GM19455 (cell line): ENCODE results near the gene AQP12B.

Source experiments
- ATAC-seq: cut with Tn5 transposase; IDR thresholded peaks from one replicate; pipeline ENCODE4 v1.9.1; 2021; ENCODE audit not compliant: unreplicated experiment

The AQP12B gene

DNA sequence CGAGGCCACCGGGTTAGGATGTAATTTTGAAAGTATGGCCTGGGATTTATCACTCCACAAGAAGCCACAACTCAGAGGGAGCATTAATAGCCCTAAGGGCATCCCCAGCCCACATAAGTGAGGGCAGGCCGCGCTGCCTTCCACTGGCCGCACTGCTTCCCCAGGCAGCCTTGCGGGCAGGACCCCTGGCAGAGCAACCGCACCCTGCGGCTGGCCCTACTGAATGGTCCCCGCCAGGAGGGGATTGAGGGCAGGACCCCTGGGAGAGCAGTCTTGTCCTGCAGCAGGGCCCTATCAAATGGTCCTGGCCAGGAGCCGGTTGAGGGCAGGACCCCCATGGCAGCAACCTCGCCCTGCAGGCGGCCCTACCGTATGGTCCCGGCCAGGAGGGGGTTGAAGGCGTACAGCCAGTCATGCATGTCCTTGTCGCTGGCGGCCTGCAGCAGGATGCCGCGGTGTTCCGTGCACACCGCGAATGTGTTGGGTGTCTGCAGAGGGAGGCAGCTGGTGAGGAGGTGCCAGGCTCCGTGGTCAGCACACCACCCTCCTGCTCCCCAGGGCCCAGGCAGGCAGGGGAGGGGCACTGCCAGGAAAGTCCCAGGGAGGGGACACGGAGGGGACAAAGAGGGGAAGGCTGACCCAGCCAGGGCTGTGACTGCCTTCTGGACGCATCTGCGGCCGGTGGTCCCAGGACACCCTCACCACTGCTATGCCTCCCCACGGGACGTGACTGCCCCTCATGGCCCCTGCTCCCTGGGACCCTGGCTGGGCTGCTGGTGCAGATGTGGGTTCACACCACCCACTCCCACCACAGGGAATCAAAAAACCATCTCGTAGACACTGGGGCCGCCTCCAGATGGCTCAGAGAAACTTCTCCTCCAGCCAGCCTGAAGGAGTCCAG lies 35.2 kb upstream of the AQP12B start:
- no peak for ATAC-seq

DNA sequence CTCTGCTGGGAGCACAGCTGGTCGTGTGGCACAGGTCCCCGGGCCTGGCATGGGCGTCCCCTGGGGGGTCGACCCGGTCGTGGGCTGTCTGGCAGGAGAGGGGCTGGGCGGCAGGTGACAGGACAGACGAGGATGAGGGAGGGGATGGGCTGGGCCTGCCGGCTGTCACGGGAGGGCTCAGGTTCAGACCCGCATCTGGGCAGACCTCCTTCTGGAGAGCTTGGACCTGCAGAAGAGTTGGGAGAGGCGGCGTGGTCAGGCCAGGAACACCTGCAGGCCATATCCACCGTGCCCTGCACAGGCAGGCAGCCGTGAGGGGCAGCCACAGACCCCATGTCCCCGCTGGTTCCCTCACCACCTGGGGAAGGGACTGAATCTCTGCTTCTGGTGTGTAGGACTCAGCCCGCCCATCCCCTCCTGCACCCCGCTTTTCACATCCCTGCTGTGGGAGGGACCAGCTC lies 34.5 kb upstream of the AQP12B start:
- ATAC-seq, result no peak

DNA sequence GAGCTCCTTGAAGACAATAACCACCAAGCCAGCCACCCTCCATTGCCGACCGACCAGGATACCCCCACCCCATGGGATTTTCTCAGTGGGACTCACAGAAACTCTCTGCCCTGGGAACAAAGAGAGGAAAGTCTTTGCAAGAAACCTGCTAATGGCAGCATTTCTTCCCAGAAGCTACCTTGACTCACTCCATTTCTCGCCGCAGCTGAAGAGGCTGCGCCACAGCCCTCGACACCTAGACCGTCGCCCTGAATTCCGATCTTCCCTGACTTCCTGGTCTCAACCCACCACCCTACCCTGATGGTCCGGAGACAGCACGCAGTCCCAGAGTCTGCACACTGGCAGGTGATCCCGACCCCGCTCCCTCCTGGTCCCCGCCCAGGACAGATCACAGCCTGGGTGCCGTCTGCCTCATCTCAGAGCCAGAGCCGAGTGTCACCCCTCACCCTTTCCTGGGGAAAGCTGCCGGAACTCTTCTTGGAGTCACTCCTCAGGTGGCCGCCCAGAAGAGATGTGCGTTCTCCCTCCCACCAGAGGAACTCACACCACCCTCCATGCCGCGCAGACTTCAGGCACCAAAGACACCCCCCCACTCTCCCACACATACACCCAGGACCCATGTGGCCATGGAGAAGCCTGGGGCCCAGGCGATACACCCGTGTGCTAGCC lies 33.6 kb upstream of the AQP12B start:
- ATAC-seq, result no peak

DNA sequence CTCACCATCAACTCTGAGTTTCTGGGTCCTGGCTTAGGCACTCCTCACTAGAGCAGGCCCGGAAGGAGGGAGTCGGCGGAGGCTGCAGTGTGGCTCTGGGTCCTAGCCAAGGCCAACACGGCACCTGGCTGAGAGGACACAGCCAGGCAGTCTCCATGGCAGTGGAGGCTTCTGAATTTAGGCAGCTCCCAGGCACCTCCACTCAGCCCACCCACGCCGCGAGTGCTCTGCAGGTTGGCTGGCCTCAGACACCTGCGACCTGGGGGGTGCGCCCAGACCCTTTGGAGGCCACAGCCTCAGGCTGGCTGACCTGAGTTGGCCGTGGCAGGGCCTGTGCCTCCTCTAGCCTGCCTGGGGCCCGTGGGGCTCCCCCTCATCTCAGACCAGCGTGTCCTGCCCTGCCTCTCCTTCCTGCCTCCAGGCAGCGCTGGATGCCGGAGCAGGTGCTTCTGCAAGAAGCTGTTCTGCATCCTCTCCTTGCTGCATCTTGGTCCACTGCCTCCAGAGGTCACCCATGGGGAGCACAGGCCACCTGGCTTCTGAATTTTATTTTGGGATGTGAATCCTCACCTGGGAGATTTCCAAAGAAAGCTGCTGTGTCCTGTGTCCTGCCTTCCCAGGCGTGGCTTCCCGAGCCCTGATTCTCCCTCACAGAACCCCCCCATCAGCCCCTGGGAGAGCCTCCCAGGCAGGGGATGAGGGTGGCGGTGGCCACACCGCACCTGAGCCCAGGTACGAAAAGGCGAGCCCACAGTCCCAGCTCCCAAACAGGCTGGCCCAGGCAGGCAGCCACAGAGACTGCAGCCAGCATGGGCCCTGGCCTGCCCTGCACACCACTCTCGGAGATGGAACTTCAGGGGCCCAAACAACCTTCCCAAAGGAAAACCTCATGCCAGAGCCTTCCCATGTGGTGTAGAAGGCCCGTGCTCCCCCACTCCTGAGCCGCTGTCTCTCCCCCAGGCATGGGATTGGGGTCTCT lies 32.4 kb upstream of the AQP12B start:
- ATAC-seq, result no peak

DNA sequence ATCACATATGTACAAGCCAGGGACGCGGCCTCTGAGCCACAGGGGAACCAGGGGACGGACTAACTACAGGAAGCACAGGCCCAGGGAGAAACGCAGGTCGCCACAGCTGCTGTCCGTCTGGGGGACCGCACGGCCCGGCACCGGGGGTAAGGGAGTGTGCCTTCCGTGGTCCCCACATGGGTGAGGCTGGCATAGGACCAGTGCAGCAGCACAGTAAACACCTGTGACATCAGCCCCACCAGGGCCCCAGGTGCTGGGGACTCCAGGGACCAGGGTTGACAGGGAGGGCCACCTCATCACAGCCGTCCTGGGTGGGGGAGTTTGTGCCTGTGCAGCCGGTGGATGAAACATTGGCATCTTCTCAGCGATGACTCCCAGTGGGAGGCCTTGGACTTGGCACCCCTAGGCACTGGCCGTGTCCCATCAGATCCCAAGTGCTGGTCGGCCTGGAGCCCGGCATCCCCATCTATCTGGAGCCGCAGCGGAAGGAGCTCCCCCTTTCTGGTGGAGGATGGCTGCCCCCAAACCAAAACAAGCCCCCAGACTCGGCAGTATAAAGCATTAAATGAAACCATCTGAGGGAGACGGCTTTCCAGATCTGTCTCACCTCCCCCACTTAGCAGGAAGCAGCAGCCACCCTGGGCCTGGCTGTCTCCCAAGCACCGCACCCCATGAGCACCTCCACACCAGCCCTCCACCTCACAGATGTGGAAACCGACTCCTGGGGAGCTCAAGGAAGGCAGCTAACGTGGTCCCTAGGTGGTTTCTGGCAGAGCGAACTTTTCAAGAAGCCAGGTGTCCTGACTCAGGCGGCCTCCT lies 31.5 kb upstream of the AQP12B start:
- ATAC-seq, result no peak

DNA sequence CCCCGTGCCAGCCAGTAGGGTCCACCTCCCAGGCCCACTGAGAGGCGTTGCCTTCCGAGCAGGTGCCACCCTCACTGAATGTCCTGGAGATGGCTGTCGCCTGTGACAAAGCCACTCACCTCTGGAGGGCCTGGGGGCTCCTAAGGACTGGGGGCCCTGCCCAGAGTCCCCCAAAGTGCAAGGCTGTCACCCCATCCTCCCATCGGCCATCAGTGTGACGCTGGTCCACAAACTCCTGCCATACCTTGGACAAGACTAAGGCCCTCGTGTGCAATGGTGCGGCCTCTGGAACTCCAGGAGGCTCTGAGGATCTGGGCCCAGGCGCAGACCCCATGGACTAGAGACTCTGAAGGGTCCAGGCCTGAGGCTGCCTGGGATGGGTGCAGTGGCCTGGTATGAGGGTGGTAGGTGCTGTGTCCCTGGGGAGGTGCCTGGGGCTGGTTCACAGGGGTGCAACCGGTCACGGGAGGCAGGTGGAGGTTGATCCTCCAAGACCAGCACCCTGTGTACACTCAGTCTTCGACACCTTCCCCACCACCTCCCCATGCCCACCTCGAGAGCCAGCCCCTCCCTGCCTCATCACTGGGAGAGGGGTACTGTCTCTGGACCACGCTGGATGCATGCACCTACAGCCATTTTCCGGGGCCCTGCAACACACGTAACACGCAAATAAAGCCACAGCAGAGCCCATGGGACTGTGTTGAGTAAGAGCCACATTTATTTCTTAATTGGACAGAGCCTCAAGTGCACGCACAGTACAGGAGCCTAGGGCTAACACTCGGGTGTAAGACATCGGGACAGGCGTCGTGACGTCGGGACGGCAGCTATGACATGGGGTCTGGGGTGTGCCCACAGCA lies 30.6 kb upstream of the AQP12B start:
- ATAC-seq, result no peak

DNA sequence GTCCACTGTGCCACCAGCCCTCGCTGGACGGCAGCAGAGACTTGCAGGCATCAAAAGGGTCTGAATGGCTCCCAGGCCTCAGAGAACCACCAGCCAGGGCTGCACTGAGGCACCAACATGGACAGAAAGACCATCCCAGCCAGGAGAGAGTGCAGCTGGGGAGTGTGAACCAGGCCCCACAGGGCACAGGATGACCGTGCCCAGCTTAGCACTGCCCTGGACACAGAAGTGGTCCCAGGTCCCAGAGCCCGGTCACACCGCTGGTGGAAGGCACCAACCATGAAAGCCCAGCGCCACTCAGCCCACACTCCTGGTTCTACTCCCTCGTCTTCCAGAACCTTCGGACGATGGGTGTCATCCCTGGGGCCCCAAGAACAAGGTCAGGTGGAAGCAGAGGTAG lies 29.4 kb upstream of the AQP12B start:
- no peak for ATAC-seq

DNA sequence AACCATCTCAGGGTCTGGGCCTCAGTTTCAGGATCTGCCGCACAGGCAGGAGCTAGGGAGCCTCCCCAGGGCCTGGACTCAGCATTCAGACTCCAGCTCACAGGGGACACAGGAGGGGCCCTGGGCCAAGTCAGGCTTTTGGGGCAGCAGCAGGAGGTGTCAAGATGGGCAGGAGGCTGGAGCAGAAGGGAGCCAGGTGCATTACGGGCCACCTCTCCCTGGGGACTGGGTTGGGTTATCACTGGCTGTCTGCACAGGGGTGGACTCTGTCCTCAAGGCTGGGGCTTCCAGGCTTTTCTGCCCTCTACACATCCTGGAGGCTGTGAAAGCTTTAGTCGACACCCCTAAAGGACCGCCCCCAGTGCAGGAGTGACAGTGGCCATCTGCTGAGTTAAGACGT lies 29.0 kb upstream of the AQP12B start:
- ATAC-seq, result no peak

DNA sequence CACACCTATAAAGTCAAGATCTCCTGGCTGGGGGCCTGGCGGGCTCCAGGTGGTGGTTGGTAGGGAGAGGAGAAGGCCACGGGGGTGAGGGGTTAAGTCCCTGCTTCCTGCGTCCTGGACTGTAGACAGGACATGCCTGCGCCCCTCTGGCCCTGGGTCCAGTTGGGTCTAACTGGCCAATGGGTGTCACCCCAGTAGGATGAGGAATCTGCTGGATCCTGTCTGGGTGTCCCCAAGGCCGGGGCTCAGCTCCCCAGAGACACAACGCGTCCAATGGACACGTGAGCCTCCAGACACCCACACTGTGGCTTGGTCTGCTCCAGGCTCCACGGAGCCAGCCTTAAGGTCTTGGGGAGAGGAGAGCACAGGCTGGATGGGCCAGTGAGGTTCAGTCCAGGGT lies 28.6 kb upstream of the AQP12B start:
- ATAC-seq, result no peak

DNA sequence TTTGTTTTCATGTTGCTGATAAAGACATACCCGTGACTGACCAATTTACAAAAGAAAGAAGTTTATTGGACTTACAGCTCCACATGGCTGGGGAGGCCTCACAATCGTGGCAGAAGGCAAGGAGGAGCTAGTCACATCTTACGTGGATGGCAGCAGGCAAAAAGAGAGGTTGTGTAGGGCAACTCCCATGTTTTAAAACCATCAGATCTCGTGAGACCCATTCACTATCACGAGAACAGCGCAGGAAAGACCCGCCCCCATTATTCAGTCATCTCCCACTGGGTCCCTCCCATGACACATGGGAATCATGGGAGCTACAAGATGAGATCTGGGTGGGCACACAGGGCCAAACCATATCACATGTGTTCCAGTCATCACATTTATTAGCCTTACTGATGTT lies 25.8 kb upstream of the AQP12B start:
- no peak for ATAC-seq

DNA sequence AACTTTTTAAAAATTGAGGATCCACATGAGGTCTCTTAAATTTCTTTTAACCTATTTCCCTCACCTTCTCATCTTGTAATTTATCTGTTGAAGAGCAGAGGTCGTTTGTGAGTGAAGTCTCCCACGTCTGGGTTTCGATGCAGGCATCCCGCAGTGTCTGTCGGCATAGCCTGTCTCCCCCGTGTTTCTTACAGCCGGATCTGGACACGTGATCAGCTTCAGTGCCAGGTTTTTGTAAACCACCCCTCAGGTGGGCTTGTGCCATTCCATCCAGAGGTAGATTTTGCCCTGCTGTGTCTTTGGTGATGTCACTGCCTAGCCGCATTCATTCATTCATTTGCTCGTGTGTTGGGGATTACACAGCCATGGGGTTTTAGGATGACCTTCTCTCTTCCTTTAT lies 25.1 kb upstream of the AQP12B start:
- ATAC-seq, result no peak

DNA sequence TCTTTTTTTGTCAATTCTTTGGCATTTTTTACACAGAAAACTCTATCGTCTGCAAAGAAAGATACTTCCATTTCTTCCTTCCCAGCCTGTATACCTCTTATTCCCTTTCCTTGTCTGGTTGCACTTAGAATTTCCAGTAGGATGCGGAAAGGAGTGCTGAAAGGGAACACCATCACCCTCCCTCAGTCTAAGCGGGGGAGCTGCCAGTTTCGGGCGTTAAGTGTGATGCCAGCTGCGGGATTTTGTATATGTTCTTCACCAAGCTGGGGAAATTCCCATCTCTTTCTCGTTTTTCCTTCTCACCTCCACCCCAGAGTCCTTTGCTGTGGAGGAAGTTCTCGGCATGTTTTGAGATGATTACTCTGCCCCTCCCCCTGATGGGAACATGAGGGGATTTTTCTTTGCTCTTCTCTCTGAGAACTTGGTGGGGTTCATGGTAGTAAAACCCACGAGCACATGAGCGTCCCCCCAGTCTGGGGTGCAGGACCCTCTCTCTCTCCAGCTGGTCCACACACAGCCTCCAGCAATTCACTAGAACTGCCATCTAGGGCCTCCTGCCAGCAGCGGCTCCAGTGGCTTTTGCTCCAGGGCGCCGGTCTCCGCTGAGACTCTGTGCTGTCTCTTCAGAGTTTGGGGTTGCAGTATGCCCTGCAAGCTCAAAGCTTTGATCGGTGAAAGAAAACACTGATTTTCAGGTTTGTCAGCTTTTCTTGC lies 24.5 kb upstream of the AQP12B start:
- ATAC-seq, result no peak

DNA sequence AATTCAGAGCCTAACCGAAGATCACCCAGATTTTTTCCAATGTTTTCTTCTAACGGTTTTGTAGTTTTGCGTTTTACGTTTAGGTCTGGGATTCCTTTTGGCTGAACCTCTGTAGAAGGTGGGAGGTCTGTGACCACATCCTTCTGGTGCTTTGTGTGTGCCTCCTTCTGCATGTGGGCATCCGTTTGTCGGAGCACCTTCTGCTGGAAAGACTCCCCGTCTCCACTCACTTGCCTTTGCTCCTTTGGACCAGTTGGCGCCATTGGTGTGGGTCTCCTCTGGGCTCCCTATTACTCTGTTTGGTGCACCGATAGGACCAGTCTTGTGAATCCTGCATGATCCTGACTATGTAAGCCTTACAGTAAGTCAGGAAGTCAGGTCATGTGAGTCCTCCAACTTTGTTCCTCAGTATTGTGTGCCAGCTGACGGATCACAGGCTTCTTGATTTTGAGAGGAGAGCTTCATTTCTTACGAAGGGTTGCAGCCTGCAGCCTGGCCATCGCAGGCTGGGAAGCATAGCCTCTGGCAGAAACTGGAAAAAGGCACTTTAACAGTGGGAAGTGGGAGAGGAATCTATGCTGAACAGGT lies 22.6 kb upstream of the AQP12B start:
- ATAC-seq, result no peak

DNA sequence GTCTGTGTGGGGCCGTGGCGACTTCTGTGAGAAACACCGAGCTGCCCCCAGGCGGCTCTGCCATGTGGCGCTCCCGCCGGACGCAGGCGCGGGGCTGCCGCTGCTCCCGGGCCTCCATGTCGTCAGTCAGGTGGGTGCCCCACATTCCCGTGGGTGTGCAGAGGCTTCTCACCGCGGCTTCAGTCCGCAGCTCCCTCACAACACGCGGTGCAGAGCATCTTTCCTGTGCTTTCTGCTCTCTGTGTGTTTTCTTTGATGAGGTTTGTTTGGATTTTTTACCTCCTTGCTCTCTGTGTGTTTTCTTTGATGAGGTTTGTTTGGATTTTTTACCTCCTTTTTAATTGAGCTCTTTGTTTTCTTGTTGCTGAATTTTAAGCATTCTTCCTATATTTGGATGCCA lies 22.0 kb upstream of the AQP12B start:
- ATAC-seq, result no peak

DNA sequence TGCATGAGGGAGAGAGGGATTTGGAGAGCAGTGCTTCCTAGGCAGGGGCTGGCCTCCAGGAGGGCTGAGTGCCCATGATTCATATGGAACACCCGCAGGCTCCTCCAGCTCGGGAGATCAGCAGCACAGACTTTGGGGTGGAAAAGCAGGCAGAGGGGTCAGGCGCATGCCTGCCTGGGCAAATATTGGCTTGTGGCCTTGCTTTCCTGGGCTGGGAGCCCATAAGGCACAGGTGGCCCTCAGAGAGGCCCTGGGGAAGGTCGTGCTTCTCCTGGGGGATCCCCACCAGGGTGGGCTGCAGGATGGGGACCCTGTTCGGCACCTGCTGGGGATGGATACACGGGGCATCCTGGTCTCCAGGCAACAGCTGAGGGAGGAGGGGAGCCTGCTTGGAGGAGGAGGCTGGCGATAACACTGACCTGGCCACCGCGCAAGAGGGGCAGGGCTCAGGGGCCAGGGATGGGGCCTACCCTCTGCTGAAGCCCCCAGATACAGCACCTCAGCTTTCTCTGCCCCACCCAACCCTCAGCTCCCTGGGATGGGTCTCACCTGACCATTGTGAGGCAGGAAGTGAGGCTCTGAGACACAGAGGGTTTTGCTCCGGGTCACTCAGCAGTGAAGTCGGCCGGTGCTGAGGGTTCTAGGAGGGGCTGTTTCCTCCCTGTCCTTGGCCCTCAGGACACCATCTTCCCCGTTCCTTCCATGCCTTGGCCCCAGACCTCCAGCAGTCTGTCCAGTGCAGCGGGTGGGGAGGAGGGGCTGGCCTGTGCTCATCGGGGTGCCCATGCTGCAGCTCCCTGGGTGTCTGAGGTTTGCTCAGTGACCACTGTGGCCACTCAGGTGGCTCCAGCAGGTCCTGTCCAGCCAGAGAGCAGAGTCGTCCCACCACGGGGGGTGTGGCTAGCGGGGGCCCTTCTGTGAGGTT lies 21.0 kb upstream of the AQP12B start:
- no peak for ATAC-seq

DNA sequence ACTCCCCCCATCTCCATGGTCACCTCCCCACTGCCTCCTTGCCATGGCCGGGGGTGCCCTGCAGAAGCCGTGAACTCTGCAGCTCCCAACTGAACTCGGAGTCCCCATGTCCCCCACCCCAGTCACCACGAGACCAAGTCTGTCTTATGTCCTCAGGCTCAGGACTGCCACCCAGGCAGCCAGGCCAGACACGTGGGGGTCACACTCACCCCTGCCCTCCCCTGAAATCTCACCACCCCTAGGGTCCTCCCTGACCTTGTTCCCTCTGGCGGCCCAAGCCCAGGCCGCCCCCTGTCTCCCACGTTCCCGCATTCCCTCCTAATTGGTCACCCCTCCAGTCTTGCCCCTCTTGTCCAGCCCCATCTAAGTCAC lies 19.9 kb upstream of the AQP12B start:
- ATAC-seq, result no peak
